Measurements from ENCODE around the gene TENM4. TPM values are rescaled to one million over a fixed set of nuclear protein-coding genes. Genes with fewer than 3 reads are reported as not detected.

Gene TENM4
- total RNA-seq, 4 donors from 2014 or later: 31.4 to 44.5 (median 38.0) TPM

- WGBS: 95% methylated on average over 1 of the region's 1 CpG
Observed at GRCh38 chr11:79021601-79022000, 419.2 kb downstream of the TENM4 start.

GRCh38 chr11:79019975-79020374 lies 420.9 kb downstream of the TENM4 start:
- Histone ChIP-seq H3K27me3 (peaks cover 3% of the 10 kb centered on the region), H3K36me3 (no peaks in the 10 kb centered on the region), H3K27ac (no peak overlapping the region), H3K4me1 (no peaks in the 10 kb centered on the region), H3K9me3 (no peaks in the 10 kb centered on the region), H3K4me3 (no peak overlapping the region)
- no peak for TF ChIP-seq POLR2AphosphoS5 (IDR thresholded peaks at IDR 0.05)
- no peak for TF ChIP-seq EP300 (IDR thresholded peaks at IDR 0.05)
- TF ChIP-seq POLR2A (IDR thresholded peaks at IDR 0.05): no peak
- TF ChIP-seq CTCF (IDR thresholded peaks at IDR 0.05): no peak
- DNase-seq (ENCODE audit: low spot score in 2 of 2): no peak
- 88% methylated on average over 4 of the region's 4 CpGs for WGBS

More at GRCh38 chr11:79021601-79022000, 419.2 kb downstream of the TENM4 start:
- DNase-seq (ENCODE audit: low spot score in 2 of 2): no peak
- Histone ChIP-seq H3K9me3 (no peaks in the 10 kb centered on the region), H3K36me3 (no peaks in the 10 kb centered on the region), H3K4me1 (no peaks in the 10 kb centered on the region), H3K4me3 (no peak overlapping the region), H3K27ac (no peak overlapping the region), H3K27me3 (peaks cover 3% of the 10 kb centered on the region)
- TF ChIP-seq POLR2A (IDR thresholded peaks at IDR 0.05): no peak
- TF ChIP-seq POLR2AphosphoS5 (IDR thresholded peaks at IDR 0.05): no peak
- TF ChIP-seq CTCF (IDR thresholded peaks at IDR 0.05): no peak
- TF ChIP-seq EP300 (IDR thresholded peaks at IDR 0.05): no peak

GRCh38 chr11:79019277-79019676 lies 421.6 kb downstream of the TENM4 start:
- Histone ChIP-seq H3K27ac (no peak overlapping the region), H3K27me3 (peaks cover 3% of the 10 kb centered on the region), H3K9me3 (no peaks in the 10 kb centered on the region), H3K4me1 (no peaks in the 10 kb centered on the region), H3K4me3 (no peak overlapping the region), H3K36me3 (no peaks in the 10 kb centered on the region)
- no peak for TF ChIP-seq POLR2A (IDR thresholded peaks at IDR 0.05)
- TF ChIP-seq POLR2AphosphoS5 (IDR thresholded peaks at IDR 0.05): no peak
- TF ChIP-seq EP300 (IDR thresholded peaks at IDR 0.05): no peak
- no peak for TF ChIP-seq CTCF (IDR thresholded peaks at IDR 0.05)
- no peak for DNase-seq (ENCODE audit: low spot score in 2 of 2)

GRCh38 chr11:79018371-79018849 lies 422.4 kb downstream of the TENM4 start:
- DNase-seq (ENCODE audit: low spot score in 2 of 2): no peak
- Histone ChIP-seq H3K27ac (no peak overlapping the region), H3K4me1 (no peaks in the 10 kb centered on the region), H3K9me3 (no peaks in the 10 kb centered on the region), H3K4me3 (no peak overlapping the region), H3K27me3 (peaks cover 3% of the 10 kb centered on the region), H3K36me3 (no peaks in the 10 kb centered on the region)
- WGBS: 46% methylated on average over 3 of the region's 3 CpGs
- TF ChIP-seq CTCF (IDR thresholded peaks at IDR 0.05) (no peak), EP300 (IDR thresholded peaks at IDR 0.05) (no peak), POLR2AphosphoS5 (IDR thresholded peaks at IDR 0.05) (no peak), POLR2A (IDR thresholded peaks at IDR 0.05) (no peak)

GRCh38 chr11:79017811-79018210 lies 423.0 kb downstream of the TENM4 start:
- H3K27me3 ChIP-seq: peaks cover 3% of the 10 kb centered on the region
- no peak overlapping the region for H3K4me3 ChIP-seq
- H3K4me1 ChIP-seq: no peaks in the 10 kb centered on the region
- no peaks in the 10 kb centered on the region for H3K9me3 ChIP-seq
- no peak overlapping the region for H3K27ac ChIP-seq
- no peak for TF ChIP-seq POLR2AphosphoS5 (IDR thresholded peaks at IDR 0.05)
- no peak for TF ChIP-seq CTCF (IDR thresholded peaks at IDR 0.05)
- no peak for DNase-seq (ENCODE audit: low spot score in 2 of 2)
- no peaks in the 10 kb centered on the region for H3K36me3 ChIP-seq
